GM12878 (cell line): ENCODE data around the gene CNOT3. TPM values are rescaled to one million over a fixed set of nuclear protein-coding genes. Genes with fewer than 3 reads are reported as not detected.

Source experiments
- CHD4 ChIP-seq: fragments of 200-600 bp; sonication (generic); IDR thresholded peaks from 2 replicates; pipeline ENCODE4 v1.6.1; 2016; ENCODE audit warnings: mild to moderate bottlenecking
- E2F4 ChIP-seq: IDR thresholded peaks from 2 replicates; pipeline ENCODE4 v1.6.1; 2012; ENCODE audit warnings: low read depth, low read length, improper control_type of control experiment
- ESRRA ChIP-seq: IDR thresholded peaks from 2 replicates; pipeline ENCODE4 v1.6.1; 2012; ENCODE audit warnings: mild to moderate bottlenecking, low read length, improper control_type of control experiment
- IKZF1 ChIP-seq: fragments of 450-650 bp; conservative IDR thresholded peaks from 2 replicates; pipeline ENCODE4 v1.6.1; 2017; ENCODE audit warnings: antibody characterized with exemption, mild to moderate bottlenecking
- JUNB ChIP-seq: IDR thresholded peaks from 2 replicates; pipeline ENCODE4 v1.6.1; 2016; ENCODE audit warnings: antibody characterized with exemption, mild to moderate bottlenecking
- MLLT1 ChIP-seq: fragments of 450-650 bp; IDR thresholded peaks from 2 replicates; pipeline ENCODE4 v1.6.1; 2016; ENCODE audit warnings: mild to moderate bottlenecking
- NR2C2 ChIP-seq: IDR thresholded peaks from 2 replicates; pipeline ENCODE4 v1.6.1; 2011; ENCODE audit warnings: borderline replicate concordance, low read depth; ENCODE audit not compliant: control insufficient read depth, insufficient read length
- SIN3A ChIP-seq: IDR thresholded peaks from 2 replicates; pipeline ENCODE4 v1.6.1; 2012; ENCODE audit warnings: low read depth, low read length, improper control_type of control experiment
- SKIL ChIP-seq: fragments of 450-650 bp; IDR thresholded peaks from 2 replicates; pipeline ENCODE4 v1.6.1; 2017; ENCODE audit warnings: mild to moderate bottlenecking, low read depth, inconsistent platforms; ENCODE audit not compliant: poor library complexity, severe bottlenecking
- TAF1 ChIP-seq: IDR thresholded peaks from 2 replicates; pipeline ENCODE4 v1.6.1; 2011; ENCODE audit warnings: mild to moderate bottlenecking, low read depth, low read length, borderline replicate concordance
- ZNF384 ChIP-seq: IDR thresholded peaks from 2 replicates; pipeline ENCODE4 v1.6.1; 2012; ENCODE audit warnings: low read depth, mild to moderate bottlenecking, low read length, improper control_type of control experiment, borderline replicate concordance
- polyA plus RNA-seq, 11 experiments: library from polyadenylated mRNA; depleted of rRNA in 4 of 11; unstranded in 6 of 11; stranded (reverse) in 5 of 11; fragments of >200 nt; fragmentation: Nextera tagmentation in 4 of 11; fragmentation: Illumina TruSeq in 1 of 11; extraction: Ambion mirVana in 4 of 11; extraction: Trizol in 1 of 11; gene quantifications; 1 replicate in 1 of 11; 2 replicates in 10 of 11; pipeline versions ENCODE4 v1.2.1 to v1.2.3, GENCODE V29; 2011 to 2016; ENCODE audit warnings: inconsistent platforms in 2 of 11, missing spikeins in 2 of 11, low read depth in 1 of 11
- total RNA-seq, 4 experiments: library from RNA; depleted of rRNA in 3 of 4; stranded (reverse); fragments of >200 nt in 3 of 4; fragmentation: Illumina TruSeq in 1 of 4; extraction: Trizol in 1 of 4; gene quantifications; 2 replicates each; pipeline versions ENCODE4 v1.2.1 to v1.2.3, GENCODE V29; 2013 to 2021
- TF ChIP-seq, protein P1 (sequence below): fragments of 450-650 bp; IDR thresholded peaks from 2 replicates; pipeline ENCODE4 v1.6.1; 2014; ENCODE audit warnings: mild to moderate bottlenecking
- TF ChIP-seq, protein P2 (sequence below): fragments of 450-650 bp; formaldehyde crosslinking; IDR thresholded peaks from 2 replicates; pipeline ENCODE4 v1.5.0; 2022; ENCODE audit warnings: mild to moderate bottlenecking, missing genetic modification characterization
- TF ChIP-seq, protein P3 (sequence below): IDR thresholded peaks from 2 replicates; pipeline ENCODE4 v1.6.1; 2012; ENCODE audit warnings: mild to moderate bottlenecking, low read depth, low read length

Gene CNOT3
- total and polyA plus RNA-seq, 10 of the 15 experiments (the other 5 are each of a cell fraction or from before 2014, with no cell fraction given), result 0.14 to 45.1 (median 14.0) TPM

GRCh38 chr19:54115109-54116063 lies 22.2 kb upstream of the CNOT3 start, which contains the start of the genes PRPF31 and TFPT (continued):
- TF ChIP-seq MLLT1, result peak; percentile 80
- no peak; the same call in none of the 2 replicates for TF ChIP-seq SIN3A
- TF ChIP-seq, protein P1, sequence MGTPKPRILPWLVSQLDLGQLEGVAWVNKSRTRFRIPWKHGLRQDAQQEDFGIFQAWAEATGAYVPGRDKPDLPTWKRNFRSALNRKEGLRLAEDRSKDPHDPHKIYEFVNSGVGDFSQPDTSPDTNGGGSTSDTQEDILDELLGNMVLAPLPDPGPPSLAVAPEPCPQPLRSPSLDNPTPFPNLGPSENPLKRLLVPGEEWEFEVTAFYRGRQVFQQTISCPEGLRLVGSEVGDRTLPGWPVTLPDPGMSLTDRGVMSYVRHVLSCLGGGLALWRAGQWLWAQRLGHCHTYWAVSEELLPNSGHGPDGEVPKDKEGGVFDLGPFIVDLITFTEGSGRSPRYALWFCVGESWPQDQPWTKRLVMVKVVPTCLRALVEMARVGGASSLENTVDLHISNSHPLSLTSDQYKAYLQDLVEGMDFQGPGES, result no peak
- TF ChIP-seq, protein P2, sequence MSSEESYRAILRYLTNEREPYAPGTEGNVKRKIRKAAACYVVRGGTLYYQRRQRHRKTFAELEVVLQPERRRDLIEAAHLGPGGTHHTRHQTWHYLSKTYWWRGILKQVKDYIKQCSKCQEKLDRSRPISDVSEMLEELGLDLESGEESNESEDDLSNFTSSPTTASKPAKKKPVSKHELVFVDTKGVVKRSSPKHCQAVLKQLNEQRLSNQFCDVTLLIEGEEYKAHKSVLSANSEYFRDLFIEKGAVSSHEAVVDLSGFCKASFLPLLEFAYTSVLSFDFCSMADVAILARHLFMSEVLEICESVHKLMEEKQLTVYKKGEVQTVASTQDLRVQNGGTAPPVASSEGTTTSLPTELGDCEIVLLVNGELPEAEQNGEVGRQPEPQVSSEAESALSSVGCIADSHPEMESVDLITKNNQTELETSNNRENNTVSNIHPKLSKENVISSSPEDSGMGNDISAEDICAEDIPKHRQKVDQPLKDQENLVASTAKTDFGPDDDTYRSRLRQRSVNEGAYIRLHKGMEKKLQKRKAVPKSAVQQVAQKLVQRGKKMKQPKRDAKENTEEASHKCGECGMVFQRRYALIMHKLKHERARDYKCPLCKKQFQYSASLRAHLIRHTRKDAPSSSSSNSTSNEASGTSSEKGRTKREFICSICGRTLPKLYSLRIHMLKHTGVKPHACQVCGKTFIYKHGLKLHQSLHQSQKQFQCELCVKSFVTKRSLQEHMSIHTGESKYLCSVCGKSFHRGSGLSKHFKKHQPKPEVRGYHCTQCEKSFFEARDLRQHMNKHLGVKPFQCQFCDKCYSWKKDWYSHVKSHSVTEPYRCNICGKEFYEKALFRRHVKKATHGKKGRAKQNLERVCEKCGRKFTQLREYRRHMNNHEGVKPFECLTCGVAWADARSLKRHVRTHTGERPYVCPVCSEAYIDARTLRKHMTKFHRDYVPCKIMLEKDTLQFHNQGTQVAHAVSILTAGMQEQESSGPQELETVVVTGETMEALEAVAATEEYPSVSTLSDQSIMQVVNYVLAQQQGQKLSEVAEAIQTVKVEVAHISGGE, result no peak
- TF ChIP-seq TAF1, result peak; percentile 78
- TF ChIP-seq, protein P3, sequence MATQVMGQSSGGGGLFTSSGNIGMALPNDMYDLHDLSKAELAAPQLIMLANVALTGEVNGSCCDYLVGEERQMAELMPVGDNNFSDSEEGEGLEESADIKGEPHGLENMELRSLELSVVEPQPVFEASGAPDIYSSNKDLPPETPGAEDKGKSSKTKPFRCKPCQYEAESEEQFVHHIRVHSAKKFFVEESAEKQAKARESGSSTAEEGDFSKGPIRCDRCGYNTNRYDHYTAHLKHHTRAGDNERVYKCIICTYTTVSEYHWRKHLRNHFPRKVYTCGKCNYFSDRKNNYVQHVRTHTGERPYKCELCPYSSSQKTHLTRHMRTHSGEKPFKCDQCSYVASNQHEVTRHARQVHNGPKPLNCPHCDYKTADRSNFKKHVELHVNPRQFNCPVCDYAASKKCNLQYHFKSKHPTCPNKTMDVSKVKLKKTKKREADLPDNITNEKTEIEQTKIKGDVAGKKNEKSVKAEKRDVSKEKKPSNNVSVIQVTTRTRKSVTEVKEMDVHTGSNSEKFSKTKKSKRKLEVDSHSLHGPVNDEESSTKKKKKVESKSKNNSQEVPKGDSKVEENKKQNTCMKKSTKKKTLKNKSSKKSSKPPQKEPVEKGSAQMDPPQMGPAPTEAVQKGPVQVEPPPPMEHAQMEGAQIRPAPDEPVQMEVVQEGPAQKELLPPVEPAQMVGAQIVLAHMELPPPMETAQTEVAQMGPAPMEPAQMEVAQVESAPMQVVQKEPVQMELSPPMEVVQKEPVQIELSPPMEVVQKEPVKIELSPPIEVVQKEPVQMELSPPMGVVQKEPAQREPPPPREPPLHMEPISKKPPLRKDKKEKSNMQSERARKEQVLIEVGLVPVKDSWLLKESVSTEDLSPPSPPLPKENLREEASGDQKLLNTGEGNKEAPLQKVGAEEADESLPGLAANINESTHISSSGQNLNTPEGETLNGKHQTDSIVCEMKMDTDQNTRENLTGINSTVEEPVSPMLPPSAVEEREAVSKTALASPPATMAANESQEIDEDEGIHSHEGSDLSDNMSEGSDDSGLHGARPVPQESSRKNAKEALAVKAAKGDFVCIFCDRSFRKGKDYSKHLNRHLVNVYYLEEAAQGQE, result no peak
- peak; percentile 100 for TF ChIP-seq IKZF1
- TF ChIP-seq ZNF384, result peak; percentile 44; the same call in 1 of the 2 replicates
- TF ChIP-seq ESRRA, result 0 out of 2 replicates have a peak, but pooled peaks have one; percentile 19
- TF ChIP-seq CHD4, result no peak
- TF ChIP-seq JUNB, result no peak
- TF ChIP-seq NR2C2, result no peak
- peak; percentile 60 for TF ChIP-seq SKIL
- 0 out of 2 replicates have a peak, but pooled peaks have one; percentile 9 for TF ChIP-seq E2F4
